H4 (cell line): Measurements from ENCODE around the gene MOB3B. TPM values are rescaled to one million over a fixed set of nuclear protein-coding genes. Genes with fewer than 3 reads are reported as not detected.
A peak's percentile ranks its signal among the peaks of the same experiment; 100 is the strongest.

Experiments
- DNase-seq: peaks from one replicate; pipeline ENCODE4 v3.0.0-alpha.2; 2015; ENCODE audit warnings: low spot score
- total RNA-seq: library from RNA; depleted of rRNA; stranded (reverse); fragments of >200 nt; shearing (Covaris generic); gene quantifications from 2 replicates; pipeline ENCODE4 v1.2.3, GENCODE V29; 2014

Gene MOB3B
- total RNA-seq, 1 experiment from 2014 or later = 0.39 TPM

DNA sequence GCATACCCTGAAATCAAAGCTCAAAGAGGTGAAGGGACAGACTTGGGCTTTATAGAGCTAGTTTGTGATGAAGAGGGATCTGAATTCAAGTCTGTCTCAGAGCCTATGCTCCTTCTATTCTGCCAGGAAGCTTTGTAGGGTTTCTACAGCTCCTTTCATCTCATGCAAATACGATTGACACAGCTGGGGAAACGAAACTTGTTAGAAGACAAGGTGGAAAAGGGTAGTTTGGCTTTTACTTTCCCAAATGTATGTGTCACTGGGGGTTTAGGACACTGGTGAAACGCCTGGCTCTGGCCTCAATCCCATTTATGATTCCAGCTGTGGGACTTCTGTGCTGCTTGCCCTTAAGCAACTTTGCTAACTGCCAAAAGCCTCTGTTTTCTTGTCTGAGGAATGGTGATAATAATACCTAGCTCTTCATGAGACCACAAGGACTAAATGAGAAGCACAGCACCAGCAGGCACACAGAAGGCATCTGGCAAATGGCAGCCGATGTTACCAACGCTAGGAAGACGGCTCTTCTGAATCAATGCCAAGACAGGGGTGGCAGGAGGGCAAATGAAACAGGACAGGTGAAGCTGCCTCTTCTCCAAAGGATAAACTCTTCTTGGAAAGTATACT lies 162.3 kb downstream of the MOB3B start:
- no peak for DNase-seq

DNA sequence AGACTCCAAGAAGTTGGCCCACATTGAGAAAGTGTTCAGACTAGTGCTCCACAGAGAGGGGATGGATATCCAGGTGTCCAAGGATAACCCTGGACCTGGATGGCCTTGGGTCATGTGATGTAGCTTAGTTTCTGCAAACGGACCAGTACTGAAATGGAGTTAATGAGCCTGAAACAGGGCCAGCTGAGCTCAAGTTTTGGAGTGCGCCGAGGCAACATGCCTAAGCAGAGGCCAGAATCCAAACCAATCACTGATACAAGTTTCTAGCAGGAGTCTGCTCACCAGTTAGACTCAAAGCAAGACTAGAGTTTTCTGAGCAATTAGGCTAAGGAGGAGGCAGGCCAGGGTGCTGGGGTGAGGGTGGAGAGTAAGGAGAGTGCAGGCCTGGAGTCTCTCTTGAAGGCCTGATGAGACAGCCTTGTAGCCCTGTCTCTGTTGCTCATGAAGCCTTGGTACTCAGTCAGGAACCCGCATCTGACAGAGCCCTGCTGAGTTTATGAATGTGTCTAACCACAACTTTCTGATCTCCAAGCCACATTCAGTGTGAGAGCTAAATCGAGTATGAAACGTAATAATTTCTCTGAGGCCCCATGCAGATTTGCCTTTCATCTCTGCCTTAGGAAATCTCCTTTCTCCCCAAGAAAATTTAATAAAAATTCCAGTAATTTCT lies 163.8 kb downstream of the MOB3B start:
- peak; percentile 22 for DNase-seq

DNA sequence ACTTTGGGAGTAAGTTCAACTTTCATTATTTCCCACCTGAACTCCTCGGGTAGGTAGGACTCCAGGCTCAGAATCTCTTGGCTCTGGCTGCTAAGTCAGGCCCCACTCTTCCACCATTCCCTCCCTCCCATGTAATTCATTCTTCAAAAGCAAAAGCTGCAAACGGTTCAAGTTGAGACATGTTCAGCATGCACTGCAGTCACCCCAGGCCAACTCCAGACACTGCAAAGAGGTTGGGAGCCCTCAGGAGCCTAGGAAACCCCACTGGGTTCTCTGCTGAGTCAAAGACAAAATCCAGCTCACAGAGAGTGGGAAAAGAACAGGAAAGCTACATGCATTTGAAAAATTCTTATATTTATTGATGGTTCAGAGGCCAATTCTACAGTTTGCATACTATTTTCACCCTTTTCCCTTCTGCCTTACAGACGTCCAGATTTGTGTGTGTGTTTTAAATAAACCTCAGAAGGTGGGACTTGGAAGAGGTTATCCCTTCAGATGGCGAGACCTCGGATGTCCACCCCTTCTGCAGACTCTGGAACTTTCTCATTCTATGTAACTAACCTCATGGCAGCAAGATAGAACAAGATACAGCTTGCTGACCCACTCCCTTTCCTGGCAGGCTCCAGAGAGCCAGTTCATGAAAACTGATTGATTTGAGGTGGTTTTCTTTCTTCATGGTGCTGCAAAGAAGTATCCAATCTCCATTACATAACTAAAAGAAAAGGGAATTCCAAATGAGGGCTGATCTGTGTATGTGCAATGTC lies 167.0 kb downstream of the MOB3B start:
- no peak for DNase-seq

GRCh38 chr9:27361492-27361891 lies 168.1 kb downstream of the MOB3B start:
- DNase-seq = no peak

- no peak for DNase-seq
Measured at GRCh38 chr9:27359763-27360162, 169.9 kb downstream of the MOB3B start.

GRCh38 chr9:27358007-27358406 lies 171.6 kb downstream of the MOB3B start:
- DNase-seq = no peak

- DNase-seq = no peak
Measured at GRCh38 chr9:27356446-27356845, 173.2 kb downstream of the MOB3B start.

DNA sequence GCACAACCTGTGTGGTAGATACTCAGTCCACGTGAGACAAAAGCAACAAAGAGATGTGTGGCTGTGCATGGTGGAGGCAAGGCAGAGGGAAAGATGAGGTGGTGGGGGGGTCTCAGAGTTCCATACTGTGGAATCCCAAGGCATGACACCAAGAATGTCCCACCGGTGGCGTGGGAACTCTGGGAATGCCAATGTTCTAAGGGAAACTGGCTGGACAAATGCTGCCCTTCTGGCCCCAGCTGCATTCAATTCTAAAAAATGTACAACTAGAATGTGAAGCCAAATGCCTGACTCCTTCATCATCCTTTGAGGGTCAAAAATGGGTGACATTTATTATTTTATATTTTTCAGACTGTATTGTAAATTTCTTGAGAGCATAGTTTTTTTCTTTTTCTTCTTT lies 174.4 kb downstream of the MOB3B start:
- no peak for DNase-seq

- DNase-seq = no peak
Measured at GRCh38 chr9:27353474-27354229, 176.0 kb downstream of the MOB3B start.

- DNase-seq = no peak
Measured at GRCh38 chr9:27353166-27353473, 176.5 kb downstream of the MOB3B start.

DNA sequence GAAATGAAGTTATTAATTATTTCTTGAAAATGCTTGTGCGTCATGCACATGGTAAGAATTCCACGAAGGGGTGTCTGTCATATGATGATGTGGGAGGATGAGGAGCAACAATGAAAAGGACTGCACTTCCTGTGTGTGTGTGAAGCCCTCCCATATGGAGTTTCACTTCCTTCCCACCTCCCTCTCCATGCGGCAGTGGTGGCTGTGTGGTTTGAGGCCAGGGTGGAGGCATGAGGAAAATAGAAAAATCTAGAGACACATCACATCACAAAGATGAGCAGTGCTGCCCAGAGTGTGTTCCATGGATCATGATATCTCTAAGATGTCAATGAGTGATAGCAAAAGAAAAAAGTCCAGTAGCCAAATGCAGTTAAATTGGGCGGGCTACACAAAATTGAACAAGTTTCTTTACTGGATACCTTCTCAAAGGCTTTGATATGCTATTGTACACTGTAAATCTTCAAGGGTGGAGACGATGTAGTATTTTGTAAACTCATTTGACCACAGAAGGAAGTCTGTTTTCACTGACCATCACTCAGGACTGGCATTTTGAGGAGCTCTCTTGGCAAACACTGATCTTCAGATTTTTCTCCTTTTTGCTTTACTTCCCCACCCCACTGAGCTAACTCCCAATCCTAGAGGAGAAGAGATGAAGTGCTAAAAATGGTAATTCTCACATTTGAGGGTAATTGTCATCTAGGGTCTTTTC lies 177.0 kb downstream of the MOB3B start:
- DNase-seq = no peak

DNA sequence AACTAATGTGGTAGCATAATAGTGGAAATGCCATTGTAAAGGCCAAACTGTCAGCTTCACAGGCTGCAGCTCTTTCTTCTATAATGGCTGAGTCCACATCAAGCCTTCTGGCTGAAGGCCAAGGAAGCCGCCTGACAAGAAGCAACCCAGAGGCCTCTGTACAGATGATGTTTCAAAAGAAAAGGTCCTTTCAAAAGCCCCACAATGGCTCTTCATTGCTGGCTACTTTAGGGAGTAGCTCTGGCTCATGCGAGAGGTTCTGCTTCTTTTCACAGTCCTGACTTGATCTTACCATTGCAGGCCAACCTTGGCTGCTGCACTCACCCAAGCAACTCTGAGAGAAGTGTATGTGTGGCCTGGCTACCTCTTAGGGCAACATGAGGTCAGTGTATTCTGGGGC lies 178.2 kb downstream of the MOB3B start:
- no peak for DNase-seq

DNA sequence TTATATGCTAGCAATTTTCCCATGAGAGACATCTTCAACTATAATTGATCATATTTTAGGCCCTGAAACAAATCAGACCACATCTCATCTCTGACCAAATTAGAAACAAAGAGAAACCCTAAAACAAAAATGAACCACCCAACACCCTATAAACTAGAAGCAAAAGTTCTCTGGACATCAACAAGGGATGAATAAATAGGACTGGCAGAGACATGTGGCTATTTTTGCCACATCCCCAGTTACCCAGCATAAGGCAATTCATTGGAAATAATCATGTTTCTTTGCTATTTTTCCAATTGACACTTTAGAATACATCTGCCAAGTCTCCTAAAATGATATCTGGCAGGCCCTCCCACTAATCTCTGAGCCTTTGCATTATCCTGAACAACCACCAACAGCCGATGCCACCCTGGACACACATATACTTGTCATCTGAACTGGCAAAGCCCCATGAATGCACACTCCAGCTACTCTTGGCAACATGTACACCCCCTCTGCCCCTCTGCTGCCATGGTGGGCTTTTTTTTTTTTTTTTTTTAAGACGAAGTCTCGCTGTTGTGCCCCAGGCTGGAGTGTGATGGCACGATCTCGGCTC lies 179.1 kb downstream of the MOB3B start:
- no peak for DNase-seq

DNA sequence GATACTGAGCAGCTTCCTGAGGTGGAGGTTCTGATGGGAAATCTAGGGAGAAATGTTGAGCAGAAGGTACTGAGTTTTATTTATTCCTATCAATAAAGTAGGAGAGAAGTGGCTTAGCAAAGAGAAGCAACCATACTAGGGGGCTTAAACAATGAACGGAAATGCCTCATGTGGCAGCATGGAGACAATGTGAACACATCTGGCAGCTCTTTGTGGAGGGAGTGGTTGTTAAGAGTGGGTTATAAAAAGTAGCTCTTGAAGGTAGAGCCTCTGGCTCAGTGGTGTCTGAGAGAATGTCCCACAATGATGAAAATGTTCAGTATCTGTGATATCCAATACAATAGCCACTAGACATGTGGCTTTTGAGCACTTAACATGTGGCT lies 179.9 kb downstream of the MOB3B start:
- no peak for DNase-seq

DNA sequence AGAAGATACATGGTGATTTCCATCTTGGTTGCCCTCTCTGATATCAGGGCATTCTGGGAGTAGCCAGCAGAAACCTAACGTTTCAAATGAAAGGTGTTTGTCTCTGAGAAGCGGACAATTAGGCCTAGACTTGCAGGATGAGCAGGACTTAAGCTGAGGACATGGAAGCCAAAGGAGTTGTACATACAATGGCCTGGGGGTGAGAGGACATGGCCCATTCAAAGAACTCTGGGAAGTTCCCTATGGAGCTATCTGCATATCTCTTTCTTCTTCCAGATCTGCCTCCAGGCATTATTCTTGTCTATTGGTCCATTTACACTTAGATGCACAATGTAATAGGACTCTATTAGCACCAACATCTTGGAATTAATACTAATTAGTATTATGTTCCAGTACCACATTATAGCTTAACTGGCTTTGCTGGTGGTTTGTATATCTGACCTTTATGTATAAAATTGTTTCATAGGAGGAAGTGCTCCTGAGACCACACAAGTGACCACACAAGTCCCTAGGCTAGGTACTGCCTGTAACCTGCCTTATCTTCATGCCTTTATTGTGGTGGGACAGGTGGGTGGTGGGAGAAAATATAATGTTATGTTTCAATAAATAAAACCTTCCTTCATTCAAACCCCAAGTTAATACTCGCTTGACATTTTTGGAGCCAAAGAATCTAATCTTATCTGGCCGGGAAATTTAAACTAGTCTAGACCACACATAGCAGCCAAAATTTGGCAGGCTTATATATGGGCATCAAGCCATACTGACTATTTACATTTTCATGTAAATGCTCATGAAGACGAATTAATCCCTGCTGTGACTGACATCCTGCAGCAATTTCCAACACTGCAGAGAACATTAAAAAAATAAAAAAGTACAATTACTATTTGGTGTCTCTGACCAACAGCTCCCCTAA lies 180.6 kb downstream of the MOB3B start:
- DNase-seq = no peak

DNA sequence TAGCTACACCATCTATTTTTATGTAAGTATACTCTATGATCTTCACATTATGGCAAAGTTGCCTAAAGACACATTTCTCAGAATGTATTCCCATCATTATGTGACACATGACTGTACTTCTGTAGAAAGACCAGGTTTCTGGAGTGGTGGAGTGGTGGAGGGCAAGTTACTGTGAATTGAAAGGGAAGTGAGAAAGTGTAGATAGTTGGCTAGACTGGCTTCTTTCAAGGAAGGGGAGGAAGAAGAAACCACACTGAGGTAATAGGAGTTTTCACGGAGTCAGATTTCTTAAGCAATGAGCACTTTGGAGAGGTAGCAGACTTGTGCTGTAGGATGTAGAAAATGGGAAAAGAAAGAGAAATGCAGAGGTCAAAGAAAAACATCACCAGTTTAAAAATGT lies 181.7 kb downstream of the MOB3B start:
- no peak for DNase-seq

DNA sequence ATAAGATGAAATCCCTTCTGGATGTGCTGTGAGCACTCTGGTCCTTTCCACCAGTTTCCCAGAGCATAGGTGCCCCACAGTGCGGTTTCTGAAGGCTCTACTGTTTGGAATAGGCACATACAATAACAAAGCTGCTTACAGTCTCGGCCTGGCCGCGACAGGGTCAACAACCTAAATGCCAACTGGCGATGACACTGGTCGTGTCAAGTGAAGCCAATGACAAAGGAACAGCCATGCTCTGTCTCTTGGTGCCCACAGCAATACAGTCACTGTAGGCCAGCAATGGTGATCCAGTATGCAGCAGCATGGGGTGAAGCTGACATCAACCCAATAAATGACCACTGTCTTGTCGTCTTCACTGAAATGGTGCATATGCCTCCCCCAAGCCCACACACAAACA lies 184.8 kb downstream of the MOB3B start:
- no peak for DNase-seq

DNA sequence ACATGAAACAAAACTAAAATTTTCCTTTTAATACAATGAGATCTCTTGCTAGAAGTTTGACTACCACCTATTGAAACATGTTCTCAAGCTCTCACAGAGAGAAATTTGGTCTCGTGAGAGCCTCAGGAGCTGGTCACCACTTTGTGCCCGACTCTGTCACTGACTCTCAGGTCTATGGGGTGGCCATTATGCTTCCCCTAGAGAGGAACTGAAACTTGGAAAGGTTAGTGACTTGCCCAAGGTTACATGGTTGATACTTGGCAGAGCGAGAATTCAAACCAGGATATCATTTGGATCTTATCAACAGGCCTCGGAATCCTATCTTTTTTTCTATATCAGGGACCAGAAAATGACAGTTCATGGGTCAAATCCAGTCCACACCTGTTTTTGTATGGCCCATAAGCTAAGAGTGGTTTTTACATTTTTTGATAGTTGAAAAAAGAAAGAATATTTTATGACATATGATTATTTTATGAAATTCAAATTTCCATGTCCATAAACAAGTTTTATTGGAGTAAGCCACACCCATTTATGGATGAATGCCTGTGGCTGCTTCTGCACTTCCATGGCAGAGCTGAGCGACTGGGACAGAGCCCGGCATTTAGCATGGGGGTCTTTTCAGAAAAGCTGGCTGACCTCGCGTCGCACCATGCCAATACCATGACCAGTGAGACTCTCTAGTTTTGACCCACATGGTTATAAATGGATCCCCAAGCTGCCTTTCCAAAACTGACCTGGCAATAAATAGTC lies 187.9 kb downstream of the MOB3B start:
- no peak for DNase-seq

- DNase-seq = no peak
Measured at GRCh38 chr9:27340961-27341511, 188.6 kb downstream of the MOB3B start.
